Esophagus muscularis mucosa (tissue), 4 donors: ENCODE results near the gene CYSTM1. TPM values are rescaled to one million over a fixed set of nuclear protein-coding genes. Genes with fewer than 3 reads are reported as not detected.
A peak's percentile ranks its signal among the peaks of the same experiment; 100 is the strongest.

Experiments
- DNase-seq: peaks from one replicate; pipeline ENCODE4 v3.0.0-alpha.2; 2017; ENCODE audit errors: extremely low spot score
- H3K27ac ChIP-seq, 4 donors: fragments of 200-600 bp; sonication (generic); replicated peaks in 1 of 4; 1 replicate in 3 of 4; 2 replicates in 1 of 4; pipeline ENCODE4 v1.5.1; 2016 to 2019; ENCODE audit warnings: mild to moderate bottlenecking in 1 of 4
- H3K27me3 ChIP-seq, 4 donors: fragments of 200-600 bp; sonication (generic); one replicate each; pipeline versions ENCODE4 v1.5.1 to v1.6.0; 2016 to 2019
- H3K36me3 ChIP-seq, 4 donors: fragments of 200-600 bp; sonication (generic); one replicate each; pipeline ENCODE4 v1.5.1; 2016 to 2019
- H3K4me1 ChIP-seq, 4 donors: fragments of 200-600 bp; sonication (generic); one replicate each; pipeline ENCODE4 v1.5.1; 2016 to 2019
- H3K4me3 ChIP-seq, 4 donors: fragments of 200-600 bp; sonication (generic); 1 replicate in 2 of 4; 2 replicates in 2 of 4; pipeline ENCODE4 v1.5.1; 2016 to 2019; ENCODE audit warnings: mild to moderate bottlenecking in 4 of 4, moderate library complexity in 1 of 4
- H3K9me3 ChIP-seq, 4 donors: fragments of 200-600 bp; sonication (generic); 1 replicate in 3 of 4; 2 replicates in 1 of 4; pipeline ENCODE4 v1.5.1; 2016 to 2019
- EP300 ChIP-seq: sonication (generic); formaldehyde crosslinking; IDR thresholded peaks from one replicate; pipeline ENCODE4 v1.6.1; 2017; ENCODE audit warnings: antibody characterized with exemption
- POLR2A ChIP-seq: fragments of 450-650 bp; IDR thresholded peaks from one replicate; pipeline ENCODE4 v1.6.1; 2017; ENCODE audit warnings: antibody characterized with exemption, moderate library complexity, mild to moderate bottlenecking, low read depth
- POLR2AphosphoS5 ChIP-seq, 2 donors: sonication (generic); formaldehyde crosslinking; IDR thresholded peaks; one replicate each; pipeline ENCODE4 v1.6.1; 2017; ENCODE audit warnings: antibody characterized with exemption in 2 of 2
- WGBS: methylation state at CpG from one replicate; pipeline ENCODE4 v1.1.5; 2018; 5-methylcytosine and 5-hydroxymethylcytosine counted together
- intact Hi-C: fragments of 100-400 bp; cut with DNase I; formaldehyde crosslinking; loops from one replicate; pipeline ENCODE4 v1.15.1; 2023
- total RNA-seq, 4 donors: library from RNA; depleted of rRNA; stranded (reverse); fragments of >200 nt; gene quantifications; one replicate each; pipeline versions ENCODE4 v1.1.0 to v1.2.1, GENCODE V29; 2016
- TF ChIP-seq, protein P1 (sequence below), 3 experiments: fragments of 200-600 bp in 2 of 3; fragments of 450-650 bp in 1 of 3; sonication (generic) in 2 of 3; IDR thresholded peaks; one replicate each; pipeline ENCODE4 v1.5.1; 2017 to 2019; ENCODE audit warnings: antibody characterized with exemption in 3 of 3, mild to moderate bottlenecking in 2 of 3, moderate library complexity in 1 of 3

CYSTM1 gene
- total RNA-seq, 4 donors from 2014 or later: 54.0 to 81.0 (median 67.8) TPM

DNA sequence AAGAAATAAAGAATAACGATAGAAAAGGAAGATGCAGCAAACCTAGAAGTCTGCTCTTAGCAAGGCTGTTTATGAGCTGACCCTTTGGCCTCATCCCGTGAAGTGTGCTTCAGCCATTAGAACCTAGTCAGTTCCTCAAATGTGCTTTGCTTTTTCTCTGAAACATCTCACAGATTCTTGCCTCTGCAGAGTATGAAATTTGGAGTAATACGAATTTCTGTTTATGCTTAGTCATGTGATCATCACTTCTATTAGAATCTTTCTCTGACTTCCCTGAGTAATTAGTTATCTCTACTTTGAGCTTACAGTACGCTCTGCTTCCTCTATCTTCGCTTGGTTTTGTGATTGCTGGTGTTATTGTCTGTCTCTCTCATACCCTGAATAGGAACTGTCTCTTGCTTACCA, 11.3 kb downstream of the CYSTM1 start:
- Histone ChIP-seq H3K4me3 (no peak overlapping the region), H3K4me1 (peaks cover 36 to 55% (median 48%) of the 10 kb centered on the region in 4 donors), H3K27ac (no peak overlapping the region), H3K36me3 (no peaks in the 10 kb centered on the region), H3K27me3 (no peaks in the 10 kb centered on the region), H3K9me3 (no peaks in the 10 kb centered on the region)
- no peak for DNase-seq
- TF ChIP-seq POLR2A (no peak), POLR2AphosphoS5 (IDR thresholded peaks at IDR 0.05) (no peak), EP300 (no peak)
- TF ChIP-seq, protein P1, sequence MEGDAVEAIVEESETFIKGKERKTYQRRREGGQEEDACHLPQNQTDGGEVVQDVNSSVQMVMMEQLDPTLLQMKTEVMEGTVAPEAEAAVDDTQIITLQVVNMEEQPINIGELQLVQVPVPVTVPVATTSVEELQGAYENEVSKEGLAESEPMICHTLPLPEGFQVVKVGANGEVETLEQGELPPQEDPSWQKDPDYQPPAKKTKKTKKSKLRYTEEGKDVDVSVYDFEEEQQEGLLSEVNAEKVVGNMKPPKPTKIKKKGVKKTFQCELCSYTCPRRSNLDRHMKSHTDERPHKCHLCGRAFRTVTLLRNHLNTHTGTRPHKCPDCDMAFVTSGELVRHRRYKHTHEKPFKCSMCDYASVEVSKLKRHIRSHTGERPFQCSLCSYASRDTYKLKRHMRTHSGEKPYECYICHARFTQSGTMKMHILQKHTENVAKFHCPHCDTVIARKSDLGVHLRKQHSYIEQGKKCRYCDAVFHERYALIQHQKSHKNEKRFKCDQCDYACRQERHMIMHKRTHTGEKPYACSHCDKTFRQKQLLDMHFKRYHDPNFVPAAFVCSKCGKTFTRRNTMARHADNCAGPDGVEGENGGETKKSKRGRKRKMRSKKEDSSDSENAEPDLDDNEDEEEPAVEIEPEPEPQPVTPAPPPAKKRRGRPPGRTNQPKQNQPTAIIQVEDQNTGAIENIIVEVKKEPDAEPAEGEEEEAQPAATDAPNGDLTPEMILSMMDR (IDR thresholded peaks at IDR 0.05): no peak
- 76% methylated on average over 5 of the region's 5 CpGs for WGBS
- intact Hi-C loops: no loop called here

DNA sequence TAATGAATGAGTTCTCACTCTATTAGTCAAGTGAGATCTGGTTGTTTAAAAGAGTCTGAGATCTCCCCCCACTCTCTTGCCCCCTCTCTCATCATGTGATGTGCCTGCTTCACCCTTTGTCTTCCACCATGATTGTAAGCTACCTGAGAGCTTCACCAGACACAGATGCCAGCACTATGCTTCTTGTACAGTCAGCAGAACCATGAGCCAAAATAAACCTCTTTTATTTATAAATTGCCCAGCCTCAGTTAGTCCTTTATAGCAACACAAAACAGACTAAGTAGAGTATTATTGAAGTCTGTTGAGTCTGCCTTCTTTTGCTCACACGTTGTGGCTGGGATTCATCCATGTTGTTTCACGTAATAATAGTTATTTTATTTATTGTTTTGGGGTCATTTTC, 14.3 kb downstream of the CYSTM1 start:
- WGBS: 77% methylated on average over 2 of the region's 2 CpGs
- Histone ChIP-seq H3K27ac (no peak overlapping the region), H3K4me3 (no peak overlapping the region), H3K4me1 (peaks cover 16 to 40% (median 35%) of the 10 kb centered on the region in 4 donors), H3K27me3 (no peaks in the 10 kb centered on the region), H3K9me3 (no peaks in the 10 kb centered on the region), H3K36me3 (peaks cover 0 to under 1% (median 0%) of the 10 kb centered on the region in 4 donors)
- no peak for DNase-seq
- intact Hi-C loops: no loop called here
- TF ChIP-seq POLR2AphosphoS5 (IDR thresholded peaks at IDR 0.05) (no peak), EP300 (no peak), POLR2A (no peak)
- TF ChIP-seq, protein P1 (IDR thresholded peaks at IDR 0.05): no peak

GRCh38 chr5:140189977-140190871, 15.2 kb downstream of the CYSTM1 start:
- intact Hi-C loops: loop anchor here (5.0 kb wide), 1 partner anchor 37 kb away; no protein-coding TSS in a partner anchor
- no peaks in the 10 kb centered on the region for H3K9me3 ChIP-seq
- H3K27ac ChIP-seq: peak overlapping the region; percentile 11 to 54 (median 26)
- 53% methylated on average over 3 of the region's 3 CpGs for WGBS
- peaks cover 16 to 40% (median 35%) of the 10 kb centered on the region in 4 donors for H3K4me1 ChIP-seq
- H3K4me3 ChIP-seq: no peak overlapping the region
- H3K27me3 ChIP-seq: no peaks in the 10 kb centered on the region
- H3K36me3 ChIP-seq: peaks cover 4 to 9% (median 7%) of the 10 kb centered on the region in 4 donors
- no peak for DNase-seq
- TF ChIP-seq POLR2AphosphoS5 (IDR thresholded peaks at IDR 0.05): peak in 1 of 2 donors; percentile 19
- no peak for TF ChIP-seq POLR2A

DNA sequence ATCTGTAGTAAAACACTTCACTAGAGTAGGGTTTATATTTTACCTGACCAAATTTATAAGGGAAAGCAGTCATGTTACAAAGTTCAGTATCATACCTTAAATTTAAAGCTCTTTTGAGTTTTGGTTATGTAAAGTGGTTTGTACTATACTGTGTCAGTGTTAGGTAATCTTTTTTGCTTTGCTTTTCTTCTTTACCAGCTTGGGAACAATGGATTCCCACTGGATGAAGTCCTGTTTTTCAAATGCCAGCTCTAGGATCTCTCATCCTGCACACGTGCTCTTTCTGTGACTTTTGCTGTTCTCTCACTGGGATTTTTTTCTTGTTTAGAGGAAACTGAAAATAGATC, 15.9 kb downstream of the CYSTM1 start:
- H3K27ac ChIP-seq: peak overlapping the region in 3 of 4 donors; percentile 11 to 54 (median 30)
- DNase-seq: no peak
- peaks cover 4 to 9% (median 7%) of the 10 kb centered on the region in 4 donors for H3K36me3 ChIP-seq
- no peak overlapping the region for H3K4me3 ChIP-seq
- WGBS: 0% methylated on average over 1 of the region's 1 CpG
- no peaks in the 10 kb centered on the region for H3K9me3 ChIP-seq
- intact Hi-C loops: loop anchor here (5.0 kb wide), 1 partner anchor 36 kb away; no protein-coding TSS in a partner anchor
- peaks cover 16 to 36% (median 34%) of the 10 kb centered on the region in 4 donors for H3K4me1 ChIP-seq
- no peaks in the 10 kb centered on the region for H3K27me3 ChIP-seq
- TF ChIP-seq POLR2A: no peak
- TF ChIP-seq, protein P1 (IDR thresholded peaks at IDR 0.05): no peak
- no peak for TF ChIP-seq POLR2AphosphoS5 (IDR thresholded peaks at IDR 0.05)
- no peak for TF ChIP-seq EP300

- TF ChIP-seq EP300: no peak
- no peak for TF ChIP-seq POLR2A
- no peak for TF ChIP-seq POLR2AphosphoS5 (IDR thresholded peaks at IDR 0.05)
- no peak for DNase-seq
- H3K36me3 ChIP-seq: peaks cover 4 to 13% (median 8%) of the 10 kb centered on the region in 4 donors
- WGBS: 100% methylated on average over 5 of the region's 5 CpGs
- H3K27me3 ChIP-seq: no peaks in the 10 kb centered on the region
- intact Hi-C loops: loop anchor here (5.0 kb wide), 1 partner anchor 34 kb away; no protein-coding TSS in a partner anchor
- peaks cover 16 to 36% (median 25%) of the 10 kb centered on the region in 4 donors for H3K4me1 ChIP-seq
- H3K4me3 ChIP-seq: no peak overlapping the region
- no peak overlapping the region for H3K27ac ChIP-seq
- H3K9me3 ChIP-seq: no peaks in the 10 kb centered on the region
Observed at GRCh38 chr5:140192715-140193430, 17.9 kb downstream of the CYSTM1 start.
